Measurements from ENCODE around the gene COA8. TPM values are rescaled to one million over a fixed set of nuclear protein-coding genes. Genes with fewer than 3 reads are reported as not detected.
A peak's percentile ranks its signal among the peaks of the same experiment; 100 is the strongest.

The COA8 gene
- total RNA-seq, 1 donor from 2014 or later, result 45.2 TPM

- DNase-seq (ENCODE audit: low spot score), result no peak
- H3K4me3 Mint-ChIP-seq (ENCODE audit: unreplicated experiment), result no peak overlapping the region
- TF ChIP-seq CTCF (IDR thresholded peaks at IDR 0.05; ENCODE audit: unreplicated experiment), result no peak
- no peaks in the 10 kb centered on the region for H3K9me3 Mint-ChIP-seq (ENCODE audit: unreplicated experiment)
- H3K36me3 Mint-ChIP-seq (ENCODE audit: low read depth, unreplicated experiment), result peaks cover 36% of the 10 kb centered on the region
- peaks cover 8% of the 10 kb centered on the region for H3K27me3 Mint-ChIP-seq (ENCODE audit: unreplicated experiment)
- no peak overlapping the region for H3K27ac Mint-ChIP-seq (ENCODE audit: unreplicated experiment)
- H3K4me1 Mint-ChIP-seq (ENCODE audit: unreplicated experiment), result peaks cover 21% of the 10 kb centered on the region
Measured at GRCh38 chr14:103555559-103556337, 7.0 kb upstream of the COA8 start.

- peaks cover 41% of the 10 kb centered on the region for H3K36me3 Mint-ChIP-seq (ENCODE audit: low read depth, unreplicated experiment)
- peak overlapping the region; percentile 36 for H3K27ac Mint-ChIP-seq (ENCODE audit: unreplicated experiment)
- TF ChIP-seq CTCF (IDR thresholded peaks at IDR 0.05; ENCODE audit: unreplicated experiment), result no peak
- H3K27me3 Mint-ChIP-seq (ENCODE audit: unreplicated experiment), result peaks cover 17% of the 10 kb centered on the region
- peaks cover 28% of the 10 kb centered on the region for H3K4me1 Mint-ChIP-seq (ENCODE audit: unreplicated experiment)
- DNase-seq (ENCODE audit: low spot score), result no peak
- H3K4me3 Mint-ChIP-seq (ENCODE audit: unreplicated experiment), result peak overlapping the region; percentile 25
- no peaks in the 10 kb centered on the region for H3K9me3 Mint-ChIP-seq (ENCODE audit: unreplicated experiment)
Measured at GRCh38 chr14:103556946-103557758, 5.6 kb upstream of the COA8 start.

- no peak for TF ChIP-seq CTCF (IDR thresholded peaks at IDR 0.05; ENCODE audit: unreplicated experiment)
- H3K9me3 Mint-ChIP-seq (ENCODE audit: unreplicated experiment), result no peaks in the 10 kb centered on the region
- H3K27ac Mint-ChIP-seq (ENCODE audit: unreplicated experiment), result no peak overlapping the region
- H3K4me3 Mint-ChIP-seq (ENCODE audit: unreplicated experiment), result peak overlapping the region; percentile 60
- DNase-seq (ENCODE audit: low spot score), result no peak
- peaks cover 17% of the 10 kb centered on the region for H3K27me3 Mint-ChIP-seq (ENCODE audit: unreplicated experiment)
- H3K36me3 Mint-ChIP-seq (ENCODE audit: low read depth, unreplicated experiment), result peaks cover 42% of the 10 kb centered on the region
- peaks cover 29% of the 10 kb centered on the region for H3K4me1 Mint-ChIP-seq (ENCODE audit: unreplicated experiment)
Measured at GRCh38 chr14:103558071-103558882, 4.5 kb upstream of the COA8 start.

- Mint-ChIP-seq H3K27me3 (ENCODE audit: unreplicated experiment) (peaks cover 19% of the 10 kb centered on the region), H3K36me3 (ENCODE audit: low read depth, unreplicated experiment) (peaks cover 43% of the 10 kb centered on the region), H3K9me3 (ENCODE audit: unreplicated experiment) (no peaks in the 10 kb centered on the region), H3K27ac (ENCODE audit: unreplicated experiment) (no peak overlapping the region), H3K4me3 (ENCODE audit: unreplicated experiment) (peak overlapping the region; percentile 71), H3K4me1 (ENCODE audit: unreplicated experiment) (peaks cover 38% of the 10 kb centered on the region)
- DNase-seq (ENCODE audit: low spot score), result no peak
- no peak for TF ChIP-seq CTCF (IDR thresholded peaks at IDR 0.05; ENCODE audit: unreplicated experiment)
Measured at GRCh38 chr14:103559766-103560165, 3.0 kb upstream of the COA8 start.
